Activated CD4-positive, alpha-beta memory T cell treated with anti-CD3 and anti-CD28 coated beads for 36 hours (primary cell): ENCODE results near the gene ART3. TPM values are rescaled to one million over a fixed set of nuclear protein-coding genes. Genes with fewer than 3 reads are reported as not detected.
A peak's percentile ranks its signal among the peaks of the same experiment; 100 is the strongest.

Experiments used
- CTCF ChIA-PET: fragments of 350-600 bp; sonication (Branson Sonifier 250); formaldehyde crosslinking; loops from one replicate; lab custom pipeline; 2021; ENCODE audit warnings: antibody characterized with exemption, inconsistent platforms; lab: Charles Lee
- POLR2A ChIA-PET: fragments of 350-600 bp; sonication (Branson Sonifier 250); formaldehyde crosslinking; loops from one replicate; lab custom pipeline; 2021; ENCODE audit warnings: antibody characterized with exemption; lab: Charles Lee
- DNase-seq: peaks from one replicate; pipeline ENCODE4 v3.0.0-alpha.2; 2020
- H3K27ac Mint-ChIP-seq: one replicate; pipeline ENCODE4 v1.8.0; 2021; ENCODE audit warnings: mixed read lengths
- H3K27me3 Mint-ChIP-seq: one replicate; pipeline ENCODE4 v1.8.0; 2021; ENCODE audit warnings: mixed read lengths
- H3K36me3 Mint-ChIP-seq: one replicate; pipeline ENCODE4 v1.8.0; 2021; ENCODE audit warnings: mixed read lengths
- H3K4me1 Mint-ChIP-seq: one replicate; pipeline ENCODE4 v1.8.0; 2021; ENCODE audit warnings: low read depth, mixed read lengths
- H3K4me3 Mint-ChIP-seq: one replicate; pipeline ENCODE4 v1.8.0; 2021; ENCODE audit warnings: mild to moderate bottlenecking, mixed read lengths
- H3K9me3 Mint-ChIP-seq: one replicate; pipeline ENCODE4 v1.8.0; 2021; ENCODE audit warnings: mixed read lengths
- intact Hi-C: fragments of 100-400 bp; cut with micrococcal nuclease; formaldehyde crosslinking; loops from one replicate; pipeline ENCODE4 v1.15.1; 2023
- total RNA-seq, 2 experiments: library from RNA; stranded (reverse); gene quantifications; one replicate each; pipeline ENCODE4 v1.2.3, GENCODE V29; 2021

Gene ART3
- total RNA-seq, 2 experiments from 2014 or later, result 0.36 TPM; not detected in 1

DNA sequence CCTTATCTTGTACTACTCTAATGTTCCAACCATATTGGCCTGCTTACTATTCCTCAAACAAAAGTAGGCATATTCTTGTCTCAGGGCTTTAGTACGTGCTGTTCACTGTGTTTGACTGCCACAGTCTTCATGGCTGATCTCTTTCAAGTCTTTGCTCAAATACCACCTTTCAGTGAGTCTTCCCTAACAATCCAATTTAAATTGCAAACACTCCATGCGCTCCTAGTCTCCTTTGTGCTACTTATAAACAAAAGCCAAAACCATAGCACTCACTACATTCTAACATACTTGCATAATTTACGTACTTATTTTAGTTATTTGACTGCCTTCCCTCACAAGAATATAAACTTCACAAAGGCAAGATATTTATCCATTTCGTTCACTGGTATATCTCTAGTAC is 1.7 kb upstream of the ART3 start:
- Mint-ChIP-seq H3K27me3 (no peaks in the 10 kb centered on the region), H3K4me1 (no peaks in the 10 kb centered on the region), H3K36me3 (no peaks in the 10 kb centered on the region), H3K27ac (no peak overlapping the region), H3K4me3 (no peak overlapping the region), H3K9me3 (no peaks in the 10 kb centered on the region)
- intact Hi-C loops, result no loop called here
- no peak for DNase-seq
- CTCF ChIA-PET, result interaction anchor here (3.9 kb wide), 1 partner anchor 77 kb away, joined by 26 read pairs; no protein-coding TSS in a partner anchor
- POLR2A ChIA-PET, result no interaction called here

DNA sequence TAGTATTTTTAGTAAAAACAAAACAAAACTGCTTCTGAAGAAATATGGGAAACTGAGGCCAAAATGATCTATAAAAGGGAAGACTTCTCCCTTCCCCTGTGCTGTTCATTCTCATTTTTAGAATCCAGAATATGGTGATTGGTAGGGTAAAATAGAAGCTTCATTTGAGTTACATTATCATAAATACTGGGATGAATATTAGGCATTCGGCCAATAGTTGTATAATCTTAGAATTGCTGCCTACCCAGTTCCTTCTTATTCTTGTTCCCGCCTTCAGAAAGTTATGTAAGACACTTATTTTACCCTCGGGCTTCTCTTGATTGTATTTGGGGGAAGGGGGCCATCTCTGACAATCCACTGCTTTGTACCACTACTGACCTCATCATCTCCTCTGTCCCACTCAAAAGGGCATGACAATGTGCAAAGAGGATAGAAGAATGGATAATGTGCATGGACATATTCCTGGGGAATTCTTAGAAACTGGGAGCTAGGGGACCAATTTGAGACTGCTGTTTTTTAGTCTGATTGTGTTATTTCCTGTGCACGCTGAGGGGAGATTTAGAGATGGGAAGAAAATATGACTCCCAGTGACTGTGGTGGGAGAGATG is 588 bp downstream of the ART3 start:
- Mint-ChIP-seq H3K27ac (no peak overlapping the region), H3K27me3 (peaks cover 3% of the 10 kb centered on the region), H3K9me3 (no peaks in the 10 kb centered on the region), H3K36me3 (no peaks in the 10 kb centered on the region), H3K4me1 (no peaks in the 10 kb centered on the region), H3K4me3 (no peak overlapping the region)
- intact Hi-C loops, result no loop called here
- ChIA-PET CTCF (interaction anchor here (3.9 kb wide), 1 partner anchor 79 kb away, joined by 26 read pairs; no protein-coding TSS in a partner anchor), POLR2A (no interaction called here)
- no peak for DNase-seq

DNA sequence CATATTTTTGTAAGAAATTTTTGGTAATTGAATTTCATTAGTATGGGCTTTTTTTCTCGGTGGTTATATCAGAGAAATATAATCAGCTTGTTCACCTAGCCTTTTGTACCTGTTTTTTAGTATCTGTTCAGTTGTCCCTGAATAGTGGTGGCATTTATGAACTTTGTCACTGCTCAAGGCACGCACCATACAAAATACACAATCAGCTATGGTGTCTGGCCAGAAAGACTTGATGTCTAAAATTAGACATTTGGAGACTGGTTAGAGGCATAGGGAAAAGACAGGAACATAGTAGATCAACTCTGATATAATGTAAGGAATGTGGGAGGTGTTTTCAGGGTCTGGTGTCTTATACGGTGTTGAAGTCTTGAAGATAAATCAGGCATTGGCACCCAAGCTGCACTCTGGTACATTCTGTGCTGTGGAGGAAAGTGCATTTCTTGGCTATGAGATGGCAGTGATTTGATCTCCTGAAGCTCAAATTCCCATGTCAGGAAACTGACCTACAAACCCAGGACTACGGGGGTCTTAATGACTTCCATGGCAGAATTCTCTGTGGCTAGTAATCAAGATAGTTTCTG is 3.6 kb downstream of the ART3 start:
- Mint-ChIP-seq H3K4me1 (no peaks in the 10 kb centered on the region), H3K27me3 (peaks cover 3% of the 10 kb centered on the region), H3K9me3 (no peaks in the 10 kb centered on the region), H3K4me3 (no peak overlapping the region), H3K27ac (no peak overlapping the region), H3K36me3 (no peaks in the 10 kb centered on the region)
- POLR2A ChIA-PET, result no interaction called here
- CTCF ChIA-PET, result no interaction called here
- DNase-seq, result no peak
- intact Hi-C loops, result no loop called here

DNA sequence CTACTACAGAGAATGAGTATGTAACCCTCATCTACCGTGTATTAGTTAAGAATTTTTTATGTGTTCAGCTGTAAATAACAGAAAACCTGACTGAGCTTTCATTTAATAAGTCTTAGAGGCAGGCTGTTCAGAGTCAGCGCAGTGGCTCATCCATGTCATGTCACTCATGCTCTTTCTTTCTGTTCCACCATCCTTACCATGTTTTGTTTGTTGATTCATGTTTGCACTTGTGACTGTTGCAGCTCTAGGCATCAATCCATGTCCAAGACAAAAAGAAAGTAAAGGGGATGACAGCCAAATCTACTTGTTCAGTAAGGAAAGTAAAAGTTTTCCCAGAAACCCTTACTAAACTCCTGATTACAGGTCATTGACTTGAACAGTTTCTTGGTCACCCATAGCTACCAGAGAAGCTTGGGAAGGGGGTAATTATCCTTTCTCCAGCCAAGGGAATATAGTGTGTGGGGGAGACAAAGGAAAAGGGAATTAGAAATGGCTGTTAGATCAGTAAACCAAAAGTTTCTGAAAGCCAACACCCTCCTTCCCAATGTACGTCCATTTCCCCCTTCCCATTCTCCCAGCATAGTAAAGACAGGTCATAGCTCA is 9.0 kb downstream of the ART3 start:
- POLR2A ChIA-PET, result no interaction called here
- CTCF ChIA-PET, result interaction anchor here (0.9 to 2.7 kb wide), 3 partner anchors 87 to 188 kb away, joined by 3 to 16 read pairs (median 3); no protein-coding TSS in a partner anchor
- Mint-ChIP-seq H3K9me3 (no peaks in the 10 kb centered on the region), H3K27ac (no peak overlapping the region), H3K4me1 (no peaks in the 10 kb centered on the region), H3K4me3 (no peak overlapping the region), H3K36me3 (no peaks in the 10 kb centered on the region), H3K27me3 (peaks cover 4% of the 10 kb centered on the region)
- DNase-seq, result no peak
- intact Hi-C loops, result no loop called here

DNA sequence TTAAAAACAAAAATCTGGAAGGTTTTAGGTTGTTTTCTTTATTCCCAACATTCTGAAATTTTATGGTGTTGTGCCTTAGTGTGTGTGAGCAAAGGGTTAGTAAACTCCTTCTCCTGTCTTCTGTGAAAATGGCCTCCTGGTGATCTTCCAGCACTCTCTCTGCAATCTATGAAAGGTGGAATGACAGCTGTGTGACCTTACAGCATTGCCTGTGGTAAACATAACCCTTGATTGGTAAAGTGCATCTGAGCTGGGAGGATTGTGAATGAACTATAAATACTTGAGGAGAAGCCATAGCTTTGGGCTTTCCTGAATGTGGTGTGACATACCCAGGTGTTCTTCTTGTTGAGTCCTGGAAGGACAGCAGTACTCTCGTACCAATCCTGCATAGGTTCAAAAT is 10.0 kb downstream of the ART3 start:
- ChIA-PET CTCF (interaction anchor here (0.9 to 2.7 kb wide), 3 partner anchors 88 to 189 kb away, joined by 3 to 16 read pairs (median 5); no protein-coding TSS in a partner anchor), POLR2A (interaction anchor here (0.5 kb wide), 1 partner anchor 38 kb away, joined by 4 read pairs; no protein-coding TSS in a partner anchor)
- Mint-ChIP-seq H3K27me3 (peaks cover 2% of the 10 kb centered on the region), H3K36me3 (no peaks in the 10 kb centered on the region), H3K4me3 (no peak overlapping the region), H3K27ac (no peak overlapping the region), H3K9me3 (no peaks in the 10 kb centered on the region), H3K4me1 (no peaks in the 10 kb centered on the region)
- intact Hi-C loops, result no loop called here
- DNase-seq, result no peak

DNA sequence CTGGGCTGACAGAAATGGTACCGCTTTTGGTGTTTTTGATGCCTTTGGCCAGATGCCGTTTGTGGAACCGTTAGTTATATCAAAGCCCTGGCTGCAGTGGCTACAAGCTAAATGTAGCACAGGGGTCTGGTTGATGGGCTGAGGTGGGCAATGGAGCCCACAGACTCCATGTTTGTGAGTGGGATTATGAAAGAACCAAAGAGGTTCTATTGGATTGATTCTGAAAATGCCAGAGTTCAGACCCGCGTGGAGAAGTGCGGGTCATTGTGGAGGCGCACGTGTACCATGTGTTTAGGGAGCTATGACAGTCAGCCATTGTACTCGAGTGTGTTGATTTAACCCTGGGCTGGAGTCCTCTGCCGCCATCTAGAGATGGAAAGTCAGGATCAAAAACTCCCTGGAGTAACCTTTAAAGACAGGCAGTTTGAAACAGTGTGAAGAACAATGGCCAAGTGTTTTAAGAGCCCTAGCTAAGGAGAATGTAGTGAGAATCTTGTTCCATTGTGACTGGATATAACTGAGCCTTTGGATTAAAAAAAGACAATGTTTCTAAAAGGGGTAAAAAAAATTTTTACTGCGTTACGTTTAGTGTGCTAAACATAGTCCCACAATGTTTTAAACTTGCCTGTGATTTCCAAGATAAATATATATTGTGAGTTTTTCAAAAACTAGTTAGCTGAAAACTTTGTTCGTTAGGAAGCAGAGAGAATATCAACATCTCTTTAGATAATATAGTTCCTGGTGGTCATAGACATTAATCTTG is 12.7 kb downstream of the ART3 start:
- ChIA-PET POLR2A (interaction anchor here (1.2 kb wide), 1 partner anchor 147 kb away, joined by 3 read pairs; no protein-coding TSS in a partner anchor), CTCF (interaction anchor here (0.5 to 3.1 kb wide), 10 partner anchors 17 to 195 kb away, joined by 3 to 29 read pairs (median 3); partner anchors contain the start of gene SDAD1)
- Mint-ChIP-seq H3K27me3 (peaks cover 2% of the 10 kb centered on the region), H3K4me3 (no peak overlapping the region), H3K4me1 (peaks cover 4% of the 10 kb centered on the region), H3K36me3 (no peaks in the 10 kb centered on the region), H3K9me3 (no peaks in the 10 kb centered on the region), H3K27ac (no peak overlapping the region)
- intact Hi-C loops, result loop anchor here (5.0 kb wide), 1 partner anchor 190 kb away; no protein-coding TSS in a partner anchor
- peak; percentile 31 for DNase-seq

DNA sequence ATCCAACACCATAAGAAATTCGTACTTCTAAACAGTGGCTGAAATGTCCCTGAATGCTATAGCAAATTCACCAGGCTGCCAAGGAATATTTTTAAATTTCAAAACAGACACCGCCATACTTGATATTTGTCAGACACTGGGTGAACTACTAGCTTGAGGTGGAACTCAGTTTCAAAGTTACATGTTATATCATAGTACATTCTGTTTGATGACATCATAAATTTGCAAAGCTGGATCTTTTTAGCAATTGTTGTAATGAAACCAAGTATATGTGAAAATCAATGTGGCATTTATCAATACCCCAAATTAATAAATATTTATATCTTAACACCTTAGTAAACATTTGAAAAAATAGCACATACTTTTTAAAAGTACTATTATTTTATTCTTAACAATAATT is 14.2 kb downstream of the ART3 start:
- Mint-ChIP-seq H3K36me3 (no peaks in the 10 kb centered on the region), H3K4me3 (no peak overlapping the region), H3K27me3 (peaks cover 2% of the 10 kb centered on the region), H3K9me3 (no peaks in the 10 kb centered on the region), H3K27ac (no peak overlapping the region), H3K4me1 (peaks cover 4% of the 10 kb centered on the region)
- ChIA-PET CTCF (interaction anchor here (1.4 kb wide), 2 partner anchors 92 to 193 kb away, joined by 4 to 5 read pairs; no protein-coding TSS in a partner anchor), POLR2A (no interaction called here)
- intact Hi-C loops, result loop anchor here (5.0 kb wide), 1 partner anchor 191 kb away; no protein-coding TSS in a partner anchor
- DNase-seq, result no peak

DNA sequence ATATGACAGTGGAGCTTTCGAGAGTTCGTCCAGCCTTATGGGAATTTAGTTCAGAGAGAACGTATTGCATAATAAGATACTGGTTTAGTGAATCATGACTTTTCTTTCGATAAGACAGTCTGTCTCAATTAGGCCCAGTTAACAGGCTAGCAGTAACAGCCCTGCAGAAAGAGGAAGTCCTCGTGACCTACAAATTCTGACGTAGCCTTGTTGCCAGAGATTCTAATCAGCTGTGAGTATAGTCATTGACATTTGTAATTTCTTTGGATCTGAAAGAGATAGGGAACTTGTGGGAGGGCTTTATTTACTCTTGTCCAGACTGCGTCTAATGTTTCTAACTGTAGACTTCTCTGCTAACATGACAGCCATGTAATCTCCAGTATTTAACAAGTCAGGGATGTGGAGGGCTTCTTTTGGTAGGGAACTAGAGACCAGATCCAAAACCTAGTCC is 15.8 kb downstream of the ART3 start:
- intact Hi-C loops, result no loop called here
- Mint-ChIP-seq H3K36me3 (no peaks in the 10 kb centered on the region), H3K4me3 (no peak overlapping the region), H3K4me1 (peaks cover 4% of the 10 kb centered on the region), H3K9me3 (no peaks in the 10 kb centered on the region), H3K27me3 (no peaks in the 10 kb centered on the region), H3K27ac (no peak overlapping the region)
- ChIA-PET POLR2A (no interaction called here), CTCF (interaction anchor here (1.4 kb wide), 1 partner anchor 94 kb away, joined by 5 read pairs; no protein-coding TSS in a partner anchor)
- no peak for DNase-seq

DNA sequence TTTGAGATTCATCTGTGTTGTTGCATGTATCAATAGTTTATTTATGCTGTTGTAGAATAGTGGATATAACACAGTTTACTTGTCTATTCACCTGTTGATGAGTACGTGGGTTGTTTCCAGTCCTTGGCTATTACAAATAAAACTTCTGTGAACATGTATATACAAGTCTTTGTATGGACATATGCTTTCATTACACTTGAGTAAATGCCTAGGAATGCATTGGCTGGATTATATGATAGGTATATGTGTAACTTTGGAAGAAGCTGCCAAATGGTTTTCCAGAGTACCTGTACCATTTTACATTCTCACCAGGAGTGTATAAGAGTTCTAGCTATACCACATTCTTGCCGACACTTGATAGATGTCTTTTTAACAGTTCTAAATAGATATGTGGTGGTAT is 16.5 kb downstream of the ART3 start:
- Mint-ChIP-seq H3K27ac (no peak overlapping the region), H3K27me3 (peaks cover 2% of the 10 kb centered on the region), H3K36me3 (no peaks in the 10 kb centered on the region), H3K4me1 (peaks cover 4% of the 10 kb centered on the region), H3K9me3 (no peaks in the 10 kb centered on the region), H3K4me3 (no peak overlapping the region)
- DNase-seq, result no peak
- intact Hi-C loops, result no loop called here
- ChIA-PET CTCF (interaction anchor here (1.4 kb wide), 1 partner anchor 95 kb away, joined by 5 read pairs; no protein-coding TSS in a partner anchor), POLR2A (no interaction called here)

DNA sequence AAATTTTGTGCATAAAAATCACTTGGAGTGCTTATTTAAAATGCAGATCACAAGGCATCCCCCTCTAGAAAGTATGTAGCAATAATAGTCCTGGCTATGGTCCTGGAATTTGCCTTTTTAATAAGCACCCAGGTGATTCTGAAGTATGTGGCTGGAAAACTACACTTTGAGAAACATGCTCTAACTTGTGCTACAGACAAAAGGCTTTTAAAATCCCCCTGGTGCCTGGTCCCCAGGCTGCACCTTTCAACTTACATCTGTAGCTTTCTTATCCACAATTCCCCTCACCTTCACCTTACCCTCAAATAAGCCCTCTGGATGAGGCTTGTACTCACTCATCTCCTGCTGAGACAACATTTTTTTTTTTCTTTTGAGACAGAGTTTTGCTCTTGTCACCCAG is 21.1 kb downstream of the ART3 start:
- Mint-ChIP-seq H3K9me3 (no peaks in the 10 kb centered on the region), H3K27me3 (peaks cover 3% of the 10 kb centered on the region), H3K36me3 (no peaks in the 10 kb centered on the region), H3K4me3 (no peak overlapping the region), H3K4me1 (no peaks in the 10 kb centered on the region), H3K27ac (no peak overlapping the region)
- intact Hi-C loops, result no loop called here
- POLR2A ChIA-PET, result no interaction called here
- DNase-seq, result no peak
- CTCF ChIA-PET, result no interaction called here

DNA sequence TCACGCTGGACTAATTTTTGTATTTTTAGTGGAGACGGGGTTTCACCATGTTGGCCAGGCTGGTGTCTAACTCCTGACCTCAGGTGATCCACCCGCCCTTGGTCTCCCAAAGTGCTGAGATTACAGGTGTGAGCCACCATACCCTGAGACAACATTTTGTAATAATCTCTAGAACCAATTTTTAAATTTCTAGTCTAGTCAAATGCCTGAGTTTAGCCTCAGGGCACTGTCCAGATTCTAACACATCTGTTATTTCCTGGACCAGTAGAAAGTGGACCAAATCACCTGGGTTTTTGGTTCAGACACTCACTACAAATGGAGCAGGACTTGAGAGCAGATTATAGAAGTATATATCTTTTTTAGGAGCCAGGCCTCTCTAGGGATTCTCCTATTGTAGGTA is 21.6 kb downstream of the ART3 start:
- POLR2A ChIA-PET, result no interaction called here
- H3K27me3 Mint-ChIP-seq, result peaks cover 3% of the 10 kb centered on the region
- intact Hi-C loops, result no loop called here
- H3K27ac Mint-ChIP-seq, result no peak overlapping the region
- H3K36me3 Mint-ChIP-seq, result no peaks in the 10 kb centered on the region
- CTCF ChIA-PET, result no interaction called here
- no peak for DNase-seq
- H3K9me3 Mint-ChIP-seq, result no peaks in the 10 kb centered on the region
- H3K4me3 Mint-ChIP-seq, result no peak overlapping the region
- no peaks in the 10 kb centered on the region for H3K4me1 Mint-ChIP-seq
